ENCODE measurements around the gene CD109. TPM values are rescaled to one million over a fixed set of nuclear protein-coding genes. Genes with fewer than 3 reads are reported as not detected.
"Not testable (repeated sequence)": the region's sequence is repeated elsewhere in the genome, so short reads cannot be mapped to it uniquely, and the experiment has no call there.

CD109 gene
- total RNA-seq, 5 donors from 2014 or later (not counting 1 experiment from before 2014, with no cell fraction given) = 0.59 to 1.0 (median 0.68) TPM

- 85% methylated on average over 4 of the region's 9 CpGs for WGBS (ENCODE audit: insufficient coverage)
- no peaks in the 10 kb centered on the region for H3K36me3 ChIP-seq (ENCODE audit: control insufficient read depth in 2 of 2, extremely low read depth in 1 of 2, insufficient read depth in 1 of 2, low read length in 1 of 2)
- Mint-ChIP-seq H3K36me3 (no peaks in the 10 kb centered on the region), H3K4me1 (no peaks in the 10 kb centered on the region), H3K4me3 (no peak overlapping the region), H3K27ac (no peak overlapping the region), H3K9me3 (no peaks in the 10 kb centered on the region), H3K27me3 (peaks cover 0 to 3% of the 10 kb centered on the region in 2 donors)
- ChIA-PET CTCF (interaction anchor here in 1 of 2 donors (0.6 kb wide), 1 partner anchor 320 kb away, joined by 6 read pairs; no protein-coding TSS in a partner anchor), POLR2A (no interaction called here)
- no peaks in the 10 kb centered on the region for H3K4me1 ChIP-seq (ENCODE audit: control insufficient read depth in 1 of 2, extremely low read depth in 1 of 2, insufficient read depth in 2 of 2, low read length in 2 of 2)
- H3K4me3 ChIP-seq (ENCODE audit: control insufficient read depth in 1 of 2, extremely low read depth in 1 of 2, low read length in 1 of 2) = no peak overlapping the region
- no peaks in the 10 kb centered on the region for H3K9me3 ChIP-seq
- DNase-seq (no peak), ATAC-seq (replicated peaks in 1 of 4) (no peak)
- H3K27ac ChIP-seq (ENCODE audit: low read length) = no peak overlapping the region
- no peaks in the 10 kb centered on the region for H3K27me3 ChIP-seq (replicated peaks in 1 of 2; ENCODE audit: control insufficient read depth in 2 of 2, extremely low read depth in 1 of 2, insufficient read depth in 2 of 2, low read length in 1 of 2)
These were observed 11.0 kb downstream of the CD109 start for GRCh38 chr6:73706971-73707370.

- Histone ChIP-seq H3K36me3 (ENCODE audit: control insufficient read depth in 2 of 2, extremely low read depth in 1 of 2, insufficient read depth in 1 of 2, low read length in 1 of 2) (no peaks in the 10 kb centered on the region), H3K27ac (ENCODE audit: low read length) (no peak overlapping the region), H3K27me3 (replicated peaks in 1 of 2; ENCODE audit: control insufficient read depth in 2 of 2, extremely low read depth in 1 of 2, insufficient read depth in 2 of 2, low read length in 1 of 2) (no peaks in the 10 kb centered on the region), H3K4me3 (ENCODE audit: control insufficient read depth in 1 of 2, extremely low read depth in 1 of 2, low read length in 1 of 2) (no peak overlapping the region), H3K4me1 (ENCODE audit: control insufficient read depth in 1 of 2, extremely low read depth in 1 of 2, insufficient read depth in 2 of 2, low read length in 2 of 2) (peaks cover 0 to 8% of the 10 kb centered on the region in 2 experiments), H3K9me3 (no peaks in the 10 kb centered on the region)
- Mint-ChIP-seq H3K27me3 (peaks cover 0 to 3% of the 10 kb centered on the region in 2 donors), H3K4me3 (no peak overlapping the region), H3K27ac (no peak overlapping the region), H3K36me3 (no peaks in the 10 kb centered on the region), H3K9me3 (no peaks in the 10 kb centered on the region), H3K4me1 (peaks cover 12 to 21% (median 13%) of the 10 kb centered on the region in 3 donors)
- no CpG with 5 or more reads among the region's 2 CpGs for WGBS (ENCODE audit: insufficient coverage)
- ATAC-seq (replicated peaks in 1 of 4) (no peak), DNase-seq (no peak)
- CTCF ChIA-PET = no interaction called here
- POLR2A ChIA-PET = no interaction called here
These were observed 14.5 kb downstream of the CD109 start for GRCh38 chr6:73710470-73710869.

GRCh38 chr6:73710948-73711347 lies 14.9 kb downstream of the CD109 start:
- POLR2A ChIA-PET = no interaction called here
- Histone ChIP-seq H3K36me3 (ENCODE audit: control insufficient read depth in 2 of 2, extremely low read depth in 1 of 2, insufficient read depth in 1 of 2, low read length in 1 of 2) (no peaks in the 10 kb centered on the region), H3K9me3 (no peaks in the 10 kb centered on the region), H3K4me3 (ENCODE audit: control insufficient read depth in 1 of 2, extremely low read depth in 1 of 2, low read length in 1 of 2) (no peak overlapping the region), H3K27ac (ENCODE audit: low read length) (no peak overlapping the region), H3K27me3 (replicated peaks in 1 of 2; ENCODE audit: control insufficient read depth in 2 of 2, extremely low read depth in 1 of 2, insufficient read depth in 2 of 2, low read length in 1 of 2) (no peaks in the 10 kb centered on the region), H3K4me1 (ENCODE audit: control insufficient read depth in 1 of 2, extremely low read depth in 1 of 2, insufficient read depth in 2 of 2, low read length in 2 of 2) (peaks cover 0 to 8% of the 10 kb centered on the region in 2 experiments)
- Mint-ChIP-seq H3K27me3 (peaks cover 0 to 3% of the 10 kb centered on the region in 2 donors), H3K36me3 (no peaks in the 10 kb centered on the region), H3K27ac (no peak overlapping the region), H3K4me3 (no peak overlapping the region), H3K4me1 (peaks cover 12 to 21% (median 13%) of the 10 kb centered on the region in 3 donors), H3K9me3 (no peaks in the 10 kb centered on the region)
- CTCF ChIA-PET = no interaction called here
- no peak for DNase-seq
- 80% methylated on average over 1 of the region's 1 CpG for WGBS (ENCODE audit: insufficient coverage)
- ATAC-seq (replicated peaks in 1 of 4) = no peak

GRCh38 chr6:73712535-73713173 lies 16.7 kb downstream of the CD109 start:
- no peak overlapping the region for H3K27ac ChIP-seq (ENCODE audit: low read length)
- H3K4me1 ChIP-seq (ENCODE audit: control insufficient read depth in 1 of 2, extremely low read depth in 1 of 2, insufficient read depth in 2 of 2, low read length in 2 of 2) = peaks cover 0 to 8% of the 10 kb centered on the region in 2 experiments
- no peaks in the 10 kb centered on the region for H3K36me3 ChIP-seq (ENCODE audit: control insufficient read depth in 2 of 2, extremely low read depth in 1 of 2, insufficient read depth in 1 of 2, low read length in 1 of 2)
- ATAC-seq (replicated peaks in 1 of 4) (no peak), DNase-seq (no peak)
- H3K4me1 Mint-ChIP-seq = peaks cover 12 to 21% (median 13%) of the 10 kb centered on the region in 3 donors
- no peak overlapping the region for H3K4me3 Mint-ChIP-seq
- H3K27me3 ChIP-seq (replicated peaks in 1 of 2; ENCODE audit: control insufficient read depth in 2 of 2, extremely low read depth in 1 of 2, insufficient read depth in 2 of 2, low read length in 1 of 2) = no peaks in the 10 kb centered on the region
- peaks cover 0 to 3% of the 10 kb centered on the region in 2 donors for H3K27me3 Mint-ChIP-seq
- no peak overlapping the region for H3K27ac Mint-ChIP-seq
- POLR2A ChIA-PET = no interaction called here
- no peak overlapping the region for H3K4me3 ChIP-seq (ENCODE audit: control insufficient read depth in 1 of 2, extremely low read depth in 1 of 2, low read length in 1 of 2)
- H3K9me3 Mint-ChIP-seq = no peaks in the 10 kb centered on the region
- no peaks in the 10 kb centered on the region for H3K9me3 ChIP-seq
- H3K36me3 Mint-ChIP-seq = no peaks in the 10 kb centered on the region
- CTCF ChIA-PET = interaction anchor here in 1 of 2 donors (0.6 to 2.2 kb wide), 3 partner anchors 20 to 101 kb away, joined by 3 to 14 read pairs (median 3); no protein-coding TSS in a partner anchor
- WGBS (ENCODE audit: insufficient coverage) = no CpG with 5 or more reads among the region's 5 CpGs

- Mint-ChIP-seq H3K4me3 (no peak overlapping the region), H3K27ac (no peak overlapping the region), H3K4me1 (peaks cover 12 to 21% (median 13%) of the 10 kb centered on the region in 3 donors), H3K36me3 (no peaks in the 10 kb centered on the region), H3K9me3 (no peaks in the 10 kb centered on the region), H3K27me3 (peaks cover 0 to 3% of the 10 kb centered on the region in 2 donors)
- 70% methylated on average over 2 of the region's 8 CpGs for WGBS (ENCODE audit: insufficient coverage)
- POLR2A ChIA-PET = interaction anchor here (0.5 to 0.7 kb wide), 4 partner anchors 13 to 1522 kb away, joined by 3 read pairs; no protein-coding TSS in a partner anchor
- peak in 1 of 4 experiments; percentile 44 for ATAC-seq (replicated peaks in 1 of 4)
- Histone ChIP-seq H3K36me3 (ENCODE audit: control insufficient read depth in 2 of 2, extremely low read depth in 1 of 2, insufficient read depth in 1 of 2, low read length in 1 of 2) (no peaks in the 10 kb centered on the region), H3K9me3 (no peaks in the 10 kb centered on the region), H3K4me3 (ENCODE audit: control insufficient read depth in 1 of 2, extremely low read depth in 1 of 2, low read length in 1 of 2) (no peak overlapping the region), H3K27me3 (replicated peaks in 1 of 2; ENCODE audit: control insufficient read depth in 2 of 2, extremely low read depth in 1 of 2, insufficient read depth in 2 of 2, low read length in 1 of 2) (no peaks in the 10 kb centered on the region), H3K4me1 (ENCODE audit: control insufficient read depth in 1 of 2, extremely low read depth in 1 of 2, insufficient read depth in 2 of 2, low read length in 2 of 2) (peaks cover 0 to 8% of the 10 kb centered on the region in 2 experiments), H3K27ac (ENCODE audit: low read length) (no peak overlapping the region)
- DNase-seq = no peak
- CTCF ChIA-PET = interaction anchor here (0.6 to 2.2 kb wide), 3 partner anchors 20 to 1099 kb away, joined by 3 to 14 read pairs (median 3); no protein-coding TSS in a partner anchor
These were observed 17.6 kb downstream of the CD109 start for GRCh38 chr6:73713426-73714147.

GRCh38 chr6:73715111-73715508 lies 19.1 kb downstream of the CD109 start:
- H3K4me3 ChIP-seq (ENCODE audit: control insufficient read depth in 1 of 2, extremely low read depth in 1 of 2, low read length in 1 of 2); POLR2A ChIA-PET; H3K9me3 Mint-ChIP-seq; H3K4me1 ChIP-seq (ENCODE audit: control insufficient read depth in 1 of 2, extremely low read depth in 1 of 2, insufficient read depth in 2 of 2, low read length in 2 of 2); H3K9me3 ChIP-seq; ATAC-seq (replicated peaks in 1 of 4); H3K27me3 Mint-ChIP-seq; H3K36me3 Mint-ChIP-seq; H3K36me3 ChIP-seq (ENCODE audit: control insufficient read depth in 2 of 2, extremely low read depth in 1 of 2, insufficient read depth in 1 of 2, low read length in 1 of 2); H3K27me3 ChIP-seq (replicated peaks in 1 of 2; ENCODE audit: control insufficient read depth in 2 of 2, extremely low read depth in 1 of 2, insufficient read depth in 2 of 2, low read length in 1 of 2); DNase-seq; H3K27ac Mint-ChIP-seq; H3K27ac ChIP-seq (ENCODE audit: low read length); H3K4me3 Mint-ChIP-seq: not testable (repeated sequence)
- WGBS (ENCODE audit: insufficient coverage) = 60% methylated on average over 1 of the region's 5 CpGs
- H3K4me1 Mint-ChIP-seq = peaks cover 12 to 21% (median 13%) of the 10 kb centered on the region in 3 donors
- CTCF ChIA-PET = interaction anchor here in 1 of 2 donors (0.5 kb wide), 1 partner anchor 41 kb away, joined by 5 read pairs; no protein-coding TSS in a partner anchor
